ENCODE data around the gene TMEM120B.
A peak's percentile ranks its signal among the peaks of the same experiment; 100 is the strongest.

TMEM120B gene

DNA sequence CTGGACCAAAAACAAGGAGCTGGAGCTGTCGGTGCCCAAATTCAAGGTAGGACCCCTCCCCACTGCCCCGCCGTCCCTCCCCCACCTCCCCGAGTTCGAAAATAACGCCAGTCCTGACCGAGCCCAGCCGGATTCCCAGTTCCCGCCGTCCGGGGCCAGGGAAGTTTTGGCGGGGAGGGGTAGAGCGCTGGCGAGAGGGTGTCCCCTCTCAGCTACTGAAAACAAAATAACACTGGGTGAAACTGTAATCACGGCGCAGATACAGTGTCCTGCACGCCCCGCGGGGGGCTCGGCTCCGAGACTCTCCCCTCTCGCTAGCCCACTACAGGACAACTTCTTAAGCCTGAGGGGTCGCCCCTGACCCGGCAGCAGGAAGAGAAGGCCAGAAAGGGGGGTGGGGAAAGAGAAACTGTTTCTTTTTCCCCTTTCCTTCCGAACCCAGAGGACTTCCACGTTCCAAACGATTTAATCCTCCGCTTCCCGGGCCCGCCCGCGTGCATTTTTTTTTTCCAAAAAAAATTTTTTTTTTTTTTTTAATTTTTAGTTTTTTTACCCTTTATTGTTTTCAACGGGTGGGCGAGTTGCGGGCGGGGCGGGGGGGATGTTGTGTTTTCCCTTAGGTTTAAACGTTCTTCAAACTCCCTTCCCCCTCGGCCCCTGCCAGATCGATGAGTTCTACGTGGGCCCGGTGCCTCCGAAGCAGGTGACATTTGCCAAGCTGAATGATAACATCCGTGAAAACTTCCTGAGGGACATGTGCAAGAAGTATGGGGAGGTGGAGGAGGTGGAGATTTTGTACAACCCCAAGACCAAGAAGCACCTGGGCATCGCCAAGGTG lies 92.8 kb downstream of the TMEM120B start:
- no peak for DNase-seq (ENCODE audit: low read depth)
- TF ChIP-seq, protein P1, sequence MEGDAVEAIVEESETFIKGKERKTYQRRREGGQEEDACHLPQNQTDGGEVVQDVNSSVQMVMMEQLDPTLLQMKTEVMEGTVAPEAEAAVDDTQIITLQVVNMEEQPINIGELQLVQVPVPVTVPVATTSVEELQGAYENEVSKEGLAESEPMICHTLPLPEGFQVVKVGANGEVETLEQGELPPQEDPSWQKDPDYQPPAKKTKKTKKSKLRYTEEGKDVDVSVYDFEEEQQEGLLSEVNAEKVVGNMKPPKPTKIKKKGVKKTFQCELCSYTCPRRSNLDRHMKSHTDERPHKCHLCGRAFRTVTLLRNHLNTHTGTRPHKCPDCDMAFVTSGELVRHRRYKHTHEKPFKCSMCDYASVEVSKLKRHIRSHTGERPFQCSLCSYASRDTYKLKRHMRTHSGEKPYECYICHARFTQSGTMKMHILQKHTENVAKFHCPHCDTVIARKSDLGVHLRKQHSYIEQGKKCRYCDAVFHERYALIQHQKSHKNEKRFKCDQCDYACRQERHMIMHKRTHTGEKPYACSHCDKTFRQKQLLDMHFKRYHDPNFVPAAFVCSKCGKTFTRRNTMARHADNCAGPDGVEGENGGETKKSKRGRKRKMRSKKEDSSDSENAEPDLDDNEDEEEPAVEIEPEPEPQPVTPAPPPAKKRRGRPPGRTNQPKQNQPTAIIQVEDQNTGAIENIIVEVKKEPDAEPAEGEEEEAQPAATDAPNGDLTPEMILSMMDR (IDR thresholded peaks at IDR 0.05; ENCODE audit: insufficient read depth, low read depth, low read length, missing control alignments) = no peak
- peak overlapping the region; percentile 64 for H3K4me3 ChIP-seq (ENCODE audit: low read length)

DNA sequence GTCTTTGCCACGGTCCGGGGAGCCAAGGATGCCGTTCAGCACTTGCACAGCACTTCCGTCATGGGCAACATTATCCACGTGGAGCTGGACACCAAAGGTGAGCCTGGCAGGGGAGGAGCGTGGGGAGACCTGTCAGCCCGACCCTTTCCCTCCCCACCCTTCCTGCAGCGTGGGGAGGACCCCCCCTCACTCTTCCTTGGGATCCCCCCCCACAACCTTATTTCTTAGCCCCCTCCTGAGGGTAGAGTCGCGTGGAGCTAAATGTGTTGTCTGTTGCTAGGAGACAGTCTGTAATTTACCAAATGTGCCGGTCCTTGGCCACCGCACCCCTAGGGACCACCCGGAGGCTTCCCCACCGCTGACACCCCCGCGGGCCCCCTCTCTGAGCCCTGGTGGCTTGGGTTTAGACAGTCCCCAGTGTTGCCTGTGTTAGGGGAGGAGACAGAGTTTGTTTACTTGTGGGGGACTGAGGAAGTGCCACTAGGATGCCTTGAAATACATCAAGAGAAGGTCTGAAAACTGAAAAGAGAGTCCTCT lies 93.5 kb downstream of the TMEM120B start:
- no peak for DNase-seq (ENCODE audit: low read depth)
- peak overlapping the region; percentile 64 for H3K4me3 ChIP-seq (ENCODE audit: low read length)
- TF ChIP-seq, protein P1 (IDR thresholded peaks at IDR 0.05; ENCODE audit: insufficient read depth, low read depth, low read length, missing control alignments) = no peak

DNA sequence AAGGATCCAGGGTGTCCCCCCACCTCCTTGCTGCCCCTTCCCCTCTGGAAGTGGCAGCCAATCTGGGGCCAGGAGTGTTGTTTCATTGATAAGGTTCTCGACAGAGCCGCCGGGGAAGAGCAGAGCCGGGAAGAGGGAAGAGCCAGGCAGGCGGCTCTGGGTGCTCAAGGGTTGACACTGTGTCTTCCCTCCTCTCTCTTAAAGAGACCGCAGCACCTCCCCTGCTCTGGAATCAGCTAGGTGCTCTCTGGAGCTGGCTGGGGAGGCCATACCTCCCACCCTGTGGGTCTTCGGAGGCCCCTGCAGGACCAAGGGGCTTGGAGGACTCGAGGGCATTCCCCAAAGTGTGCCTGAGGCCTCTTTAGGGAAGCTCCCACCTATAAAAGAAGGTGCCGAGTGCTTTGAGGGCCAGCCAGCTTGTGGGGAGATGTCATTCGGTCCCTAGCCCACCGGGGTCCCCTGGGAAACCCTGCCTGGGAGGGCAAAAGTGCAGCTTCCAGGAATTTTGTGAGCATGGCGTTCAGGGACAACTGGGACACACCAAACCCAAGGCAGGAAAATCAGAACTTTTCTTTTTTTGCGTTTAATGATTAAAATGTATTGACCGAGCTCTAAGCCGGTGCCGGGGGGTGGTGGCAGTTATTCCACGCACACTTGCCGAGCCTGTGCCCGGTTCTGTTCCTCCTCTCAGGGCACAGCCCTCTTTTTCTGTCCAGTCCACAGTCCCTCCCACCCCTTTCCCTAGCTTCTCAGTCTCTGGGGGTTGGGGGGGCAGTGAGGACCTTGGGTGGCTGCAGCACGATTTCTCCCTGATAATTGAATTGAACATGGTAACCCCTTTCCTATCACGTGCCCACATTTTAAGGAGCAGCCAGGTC lies 94.2 kb downstream of the TMEM120B start:
- TF ChIP-seq, protein P1 (IDR thresholded peaks at IDR 0.05; ENCODE audit: insufficient read depth, low read depth, low read length, missing control alignments) = no peak
- DNase-seq (ENCODE audit: low read depth) = peak; percentile 40
- peak overlapping the region; percentile 64 for H3K4me3 ChIP-seq (ENCODE audit: low read length)

DNA sequence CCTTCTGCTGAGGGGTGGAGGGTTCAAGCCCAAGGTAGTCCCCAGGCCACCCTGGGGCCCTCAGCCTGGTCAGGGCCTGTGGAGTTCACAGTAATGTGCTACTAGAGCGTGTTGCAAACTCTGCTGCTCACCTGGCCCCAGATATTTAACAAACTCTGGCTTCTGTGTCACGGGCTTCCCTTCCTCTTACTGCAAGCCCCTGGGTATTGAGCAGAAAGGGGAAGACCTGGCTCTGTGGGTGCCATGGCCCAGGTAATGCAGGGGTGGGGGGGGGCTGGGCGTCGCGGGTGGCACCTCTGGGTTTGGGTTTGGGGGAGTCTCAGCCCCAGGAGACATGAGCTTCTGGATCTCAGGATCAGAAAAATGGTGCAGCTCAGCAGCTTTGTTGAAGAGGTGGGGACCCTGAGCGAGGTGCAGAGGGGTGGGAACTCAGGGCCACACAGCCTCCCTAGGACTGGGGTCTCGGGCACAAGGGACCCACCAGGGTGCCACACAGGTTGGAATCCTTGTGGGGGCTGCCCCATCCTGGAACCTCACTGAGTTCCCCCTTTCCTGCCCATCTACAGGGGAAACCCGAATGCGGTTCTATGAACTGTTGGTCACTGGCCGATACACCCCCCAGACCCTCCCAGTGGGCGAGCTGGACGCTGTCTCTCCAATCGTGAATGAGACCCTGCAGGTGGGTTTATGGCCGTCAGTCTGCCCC lies 95.2 kb downstream of the TMEM120B start:
- TF ChIP-seq, protein P1 (IDR thresholded peaks at IDR 0.05; ENCODE audit: insufficient read depth, low read depth, low read length, missing control alignments) = no peak
- no peak overlapping the region for H3K4me3 ChIP-seq (ENCODE audit: low read length)
- no peak for DNase-seq (ENCODE audit: low read depth)

DNA sequence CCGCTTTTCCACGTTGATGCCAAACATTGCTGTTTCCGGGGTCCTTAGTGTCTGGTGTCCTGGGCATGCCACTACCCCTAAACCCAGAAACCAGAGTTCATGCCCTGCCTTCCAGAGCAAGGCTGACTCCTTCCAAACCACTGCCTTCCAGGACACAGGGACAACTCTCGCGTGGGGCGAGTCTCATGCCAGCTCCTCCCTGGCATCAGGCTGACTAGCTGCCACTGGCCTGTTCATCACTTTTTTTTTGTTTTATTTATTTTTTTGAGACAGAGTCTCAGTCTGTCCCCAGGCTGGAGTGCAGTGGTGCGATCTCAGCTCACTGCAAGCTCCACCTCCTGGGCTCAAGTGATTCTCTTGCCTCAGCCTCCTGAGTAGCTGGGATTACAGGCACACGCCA lies 96.1 kb downstream of the TMEM120B start:
- TF ChIP-seq, protein P1 (IDR thresholded peaks at IDR 0.05; ENCODE audit: insufficient read depth, low read depth, low read length, missing control alignments) = no peak
- DNase-seq (ENCODE audit: low read depth) = no peak
- no peak overlapping the region for H3K4me3 ChIP-seq (ENCODE audit: low read length)

DNA sequence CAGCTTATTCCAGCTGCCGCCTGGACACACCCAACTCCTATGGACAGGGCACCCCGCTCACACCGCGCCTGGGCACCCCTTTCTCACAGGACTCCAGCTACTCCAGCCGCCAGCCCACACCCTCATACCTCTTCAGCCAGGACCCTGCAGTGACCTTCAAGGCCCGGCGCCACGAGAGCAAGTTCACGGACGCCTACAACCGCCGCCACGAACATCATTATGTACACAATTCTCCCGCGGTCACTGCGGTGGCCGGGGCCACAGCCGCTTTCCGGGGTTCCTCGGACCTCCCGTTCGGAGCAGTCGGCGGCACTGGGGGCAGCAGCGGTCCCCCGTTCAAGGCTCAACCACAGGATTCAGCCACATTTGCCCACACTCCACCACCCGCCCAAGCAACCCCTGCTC lies 97.2 kb downstream of the TMEM120B start:
- no peak for DNase-seq (ENCODE audit: low read depth)
- no peak overlapping the region for H3K4me3 ChIP-seq (ENCODE audit: low read length)
- TF ChIP-seq, protein P1 (IDR thresholded peaks at IDR 0.05; ENCODE audit: insufficient read depth, low read depth, low read length, missing control alignments) = no peak
